WERI-Rb-1 (cell line): ENCODE measurements around the gene ARCN1.

ENCODE experiments used
- DNase-seq: peaks from one replicate; pipeline ENCODE4 v3.0.0-alpha.2; 2020
- H3K27ac ChIP-seq: fragments of 250-450 bp; sonication (Bioruptor Pico); 2 replicates; pipeline ENCODE4 v1.5.1; 2020; ENCODE audit warnings: mild to moderate bottlenecking, moderate library complexity
- H3K27me3 ChIP-seq: fragments of 250-450 bp; sonication (Bioruptor Pico); 2 replicates; pipeline ENCODE4 v1.5.1; 2021; ENCODE audit warnings: mild to moderate bottlenecking, low read depth, moderate library complexity; ENCODE audit not compliant: insufficient read depth, severe bottlenecking
- H3K36me3 ChIP-seq: fragments of 250-450 bp; sonication (Bioruptor Pico); 2 replicates; pipeline ENCODE4 v1.5.1; 2020; ENCODE audit warnings: mild to moderate bottlenecking, moderate library complexity
- H3K4me3 ChIP-seq: 2 replicates; pipeline ENCODE4 v1.5.1; 2011; ENCODE audit warnings: low read depth, mild to moderate bottlenecking, control low read depth, low read length
- H3K9me3 ChIP-seq: fragments of 250-450 bp; sonication (Bioruptor Pico); 2 replicates; pipeline ENCODE4 v1.5.1; 2021; ENCODE audit warnings: mild to moderate bottlenecking, moderate library complexity; ENCODE audit not compliant: severe bottlenecking
- CTCF ChIP-seq: IDR thresholded peaks from 2 replicates; pipeline ENCODE4 v1.5.1; 2011; ENCODE audit warnings: low read depth, mild to moderate bottlenecking, control low read depth, inconsistent platforms, low read length

ARCN1 gene

GRCh38 chr11:118625036-118625690, 53.0 kb downstream of the ARCN1 start:
- no peak for DNase-seq
- H3K36me3 ChIP-seq, result peaks cover 30% of the 10 kb centered on the region
- H3K9me3 ChIP-seq, result no peaks in the 10 kb centered on the region
- no peak for TF ChIP-seq CTCF
- no peaks in the 10 kb centered on the region for H3K27me3 ChIP-seq
- no peak overlapping the region for H3K27ac ChIP-seq
- H3K4me3 ChIP-seq, result no peak overlapping the region

- H3K4me3 ChIP-seq, result no peak overlapping the region
- no peak for TF ChIP-seq CTCF
- H3K27ac ChIP-seq, result no peak overlapping the region
- H3K9me3 ChIP-seq, result no peaks in the 10 kb centered on the region
- peaks cover 30% of the 10 kb centered on the region for H3K36me3 ChIP-seq
- no peaks in the 10 kb centered on the region for H3K27me3 ChIP-seq
- DNase-seq, result no peak
Observed at GRCh38 chr11:118625976-118626375, 53.8 kb downstream of the ARCN1 start.

- TF ChIP-seq CTCF, result no peak
- H3K4me3 ChIP-seq, result no peak overlapping the region
- no peaks in the 10 kb centered on the region for H3K27me3 ChIP-seq
- H3K36me3 ChIP-seq, result peaks cover 34% of the 10 kb centered on the region
- H3K27ac ChIP-seq, result no peak overlapping the region
- no peaks in the 10 kb centered on the region for H3K9me3 ChIP-seq
- DNase-seq, result no peak
Observed at GRCh38 chr11:118627566-118627965, 55.4 kb downstream of the ARCN1 start.

- no peak for TF ChIP-seq CTCF
- Histone ChIP-seq H3K27me3 (no peaks in the 10 kb centered on the region), H3K4me3 (no peak overlapping the region), H3K27ac (no peak overlapping the region), H3K9me3 (no peaks in the 10 kb centered on the region), H3K36me3 (peaks cover 34% of the 10 kb centered on the region)
- DNase-seq, result no peak
Observed at GRCh38 chr11:118628031-118628430, 55.8 kb downstream of the ARCN1 start.

GRCh38 chr11:118628432-118628831, 56.2 kb downstream of the ARCN1 start:
- no peak overlapping the region for H3K27ac ChIP-seq
- no peak overlapping the region for H3K4me3 ChIP-seq
- DNase-seq, result no peak
- peaks cover 34% of the 10 kb centered on the region for H3K36me3 ChIP-seq
- no peak for TF ChIP-seq CTCF
- no peaks in the 10 kb centered on the region for H3K27me3 ChIP-seq
- H3K9me3 ChIP-seq, result no peaks in the 10 kb centered on the region
